K562 (cell line): ENCODE measurements around the gene NAGPA. TPM values are rescaled to one million over a fixed set of nuclear protein-coding genes. Genes with fewer than 3 reads are reported as not detected.

Source experiments
- ATAC-seq: fragments of 200-7000 bp; cut with Tn5 transposase; 3 replicates; pipeline ENCODE4 v1.9.1; 2020; ENCODE audit warnings: moderate library complexity
- BruUV-seq: library from RNA; stranded (reverse); fragments of 400-500 nt; replicated peaks from 2 replicates; lab custom pipeline; 2021; lab: Mats Ljungman, UMichigan
- CTCF ChIA-PET: fragments of 300-600 bp; formaldehyde crosslinking; extraction: SDS; loops from one replicate; lab custom pipeline; 2021; ENCODE audit warnings: low intra/inter-chr PET ratio; lab: Yijun Ruan, JAX
- POLR2A ChIA-PET: fragments of 300-600, 350-650 bp; sonication (Branson Sonifier 250); formaldehyde crosslinking; extraction: SDS; loops from one replicate; lab custom pipeline; 2021; ENCODE audit warnings: antibody characterized with exemption, inconsistent platforms; lab: Yijun Ruan, JAX
- DNase-seq, 4 experiments: peaks; one replicate each; pipeline versions ENCODE4 v3.0.0 to v3.0.0-alpha.2; 2011 to 2018; ENCODE audit warnings: low spot score in 3 of 4, mixed read lengths in 3 of 4; ENCODE audit errors: extremely low read depth in 1 of 4
- FAIRE-seq: peaks from 2 replicates; lab custom pipeline; 2011; peaks lifted over from hg19 to GRCh38; lab: Jason Lieb, UNC
- H2AFZ ChIP-seq: 2 replicates; pipeline ENCODE4 v1.6.0; 2011; ENCODE audit warnings: low read depth, low read length, control low read depth, inconsistent platforms
- H3K27ac ChIP-seq: fragments of 200-600 bp; 3 replicates; pipeline ENCODE4 v1.8.0; 2011; ENCODE audit warnings: low read depth, mild to moderate bottlenecking, control low read depth, inconsistent platforms, low read length, moderate library complexity, mixed read lengths; ENCODE audit errors: extremely low read depth
- H3K27me3 ChIP-seq, 2 experiments: fragments of 300-600 bp in 1 of 2; 2 replicates in 1 of 2; 3 replicates in 1 of 2; pipeline versions ENCODE4 v1.6.0 to v1.8.0; 2011; ENCODE audit warnings: inconsistent platforms in 2 of 2, low read length in 2 of 2, mild to moderate bottlenecking in 1 of 2, mixed read lengths in 1 of 2, moderate library complexity in 1 of 2; ENCODE audit not compliant: control insufficient read depth in 2 of 2, insufficient read depth in 2 of 2
- H3K36me3 ChIP-seq: fragments of 300-600 bp; 3 replicates; pipeline ENCODE4 v1.8.0; 2011; ENCODE audit warnings: mild to moderate bottlenecking, low read length, inconsistent platforms; ENCODE audit not compliant: control insufficient read depth, insufficient read depth
- H3K4me1 ChIP-seq, 2 experiments: fragments of 200-600 bp in 1 of 2; replicated peaks in 1 of 2; 2 replicates in 1 of 2; 3 replicates in 1 of 2; pipeline versions ENCODE4 v1.5.1 to v1.8.0; 2011; ENCODE audit warnings: inconsistent platforms in 2 of 2, low read length in 2 of 2, mild to moderate bottlenecking in 1 of 2, mixed read lengths in 1 of 2, moderate library complexity in 1 of 2; ENCODE audit not compliant: control insufficient read depth in 2 of 2, insufficient read depth in 2 of 2
- H3K4me2 ChIP-seq: 2 replicates; pipeline ENCODE4 v1.6.1; 2011; ENCODE audit warnings: low read length, control low read depth, inconsistent platforms, mixed read lengths; ENCODE audit not compliant: insufficient read depth
- H3K4me3 ChIP-seq: fragments of 200-600 bp; sonication (generic), shearing (Covaris generic); 2 replicates; pipeline ENCODE4 v1.5.1; 2016; ENCODE audit warnings: control low read depth, inconsistent platforms
- H3K79me2 ChIP-seq: fragments of 200-600 bp; 3 replicates; pipeline ENCODE4 v1.8.0; 2011; ENCODE audit warnings: low read length, inconsistent platforms; ENCODE audit not compliant: control insufficient read depth, insufficient read depth
- H3K9ac ChIP-seq, 2 experiments: 2 replicates each; pipeline versions ENCODE4 v1.6.0 to v1.6.1; 2011; ENCODE audit warnings: low read depth in 2 of 2, low read length in 2 of 2, control low read depth in 1 of 2, inconsistent platforms in 1 of 2, mild to moderate bottlenecking in 1 of 2, mixed read lengths in 1 of 2; ENCODE audit not compliant: insufficient read depth in 1 of 2
- H3K9me1 ChIP-seq: one replicate; pipeline ENCODE4 v1.6.0; 2011; ENCODE audit warnings: inconsistent platforms, mild to moderate bottlenecking, low read length, moderate library complexity; ENCODE audit not compliant: control insufficient read depth, insufficient read depth
- H3K9me3 ChIP-seq: replicated peaks from 2 replicates; pipeline ENCODE4 v1.5.1; 2011; ENCODE audit warnings: low read depth, low read length, inconsistent platforms; ENCODE audit not compliant: control insufficient read depth, insufficient read depth
- H4K20me1 ChIP-seq: replicated peaks from 2 replicates; pipeline ENCODE4 v1.6.1; 2011; ENCODE audit warnings: low read length, inconsistent platforms, mixed read lengths; ENCODE audit not compliant: control insufficient read depth, insufficient read depth
- COPS2 ChIP-seq: fragments of 450-650 bp; conservative IDR thresholded peaks from 2 replicates; pipeline ENCODE4 v1.6.1; 2016; ENCODE audit warnings: mild to moderate bottlenecking, moderate library complexity
- E2F5 ChIP-seq: sonication (generic); formaldehyde crosslinking; IDR thresholded peaks from 2 replicates; pipeline ENCODE4 v1.8.0; 2022; ENCODE audit warnings: mild to moderate bottlenecking, missing genetic modification reagents
- GTF2F1 ChIP-seq: IDR thresholded peaks from 2 replicates; pipeline ENCODE4 v1.6.1; 2011; ENCODE audit warnings: low read depth, low read length, improper control_type of control experiment
- HNRNPK ChIP-seq: fragments of 200-400 bp; formaldehyde crosslinking; IDR thresholded peaks from one replicate; pipeline ENCODE4 v1.6.1; 2018; ENCODE audit warnings: mild to moderate bottlenecking, low read depth, low read length; ENCODE audit not compliant: poor library complexity, severe bottlenecking
- KDM1A ChIP-seq, 2 experiments: fragments of 450-650 bp; IDR thresholded peaks; 2 replicates each; pipeline ENCODE4 v1.6.1; 2016; ENCODE audit warnings: mild to moderate bottlenecking in 2 of 2
- LARP7 ChIP-seq: fragments of 450-650 bp; IDR thresholded peaks from 2 replicates; pipeline ENCODE4 v1.6.1; 2016
- NCOA4 ChIP-seq: fragments of 450-650 bp; IDR thresholded peaks from 2 replicates; pipeline ENCODE4 v1.6.1; 2018; ENCODE audit warnings: mild to moderate bottlenecking; ENCODE audit not compliant: partially characterized antibody
- PRMT5 ChIP-seq: sonication (generic); formaldehyde crosslinking; IDR thresholded peaks from 2 replicates; pipeline ENCODE4 v1.5.0; 2020; ENCODE audit warnings: missing genetic modification reagents
- TCF7 ChIP-seq: sonication (generic); IDR thresholded peaks from 2 replicates; pipeline ENCODE4 v1.6.1; 2016; ENCODE audit warnings: antibody characterized with exemption, borderline replicate concordance
- TFAP4 ChIP-seq: sonication (generic); formaldehyde crosslinking; IDR thresholded peaks from 2 replicates; pipeline ENCODE4 v1.8.0; 2022; ENCODE audit warnings: missing genetic modification reagents, mild to moderate bottlenecking, moderate library complexity, borderline replicate concordance
- XRCC3 ChIP-seq: fragments of 450-650 bp; IDR thresholded peaks from 2 replicates; pipeline ENCODE4 v1.6.1; 2017; ENCODE audit warnings: mild to moderate bottlenecking, moderate library complexity
- ZBTB1 ChIP-seq: sonication (generic); formaldehyde crosslinking; IDR thresholded peaks from 2 replicates; pipeline ENCODE4 v1.8.1; 2023; ENCODE audit warnings: missing genetic modification reagents, low read depth, mild to moderate bottlenecking, borderline replicate concordance
- ZNF165 ChIP-seq: fragments of 250-450 bp; sonication (Bioruptor Pico); IDR thresholded peaks from 2 replicates; pipeline ENCODE4 v1.4.0; 2020; ENCODE audit warnings: borderline replicate concordance
- ZNF212 ChIP-seq: fragments of 450-650 bp; formaldehyde crosslinking; IDR thresholded peaks from 2 replicates; pipeline ENCODE4 v1.4.0; 2020; ENCODE audit warnings: mild to moderate bottlenecking
- ZNF41 ChIP-seq: fragments of 250-450 bp; sonication (Bioruptor Pico); conservative IDR thresholded peaks from 2 replicates; pipeline ENCODE4 v1.4.0; 2020; ENCODE audit warnings: mild to moderate bottlenecking
- WGBS: fragments of 100-300 bp; shearing (Covaris generic); methylation state at CpG from one replicate; pipeline ENCODE4 v1.1.6; 2016; ENCODE audit warnings: low coverage, mixed read lengths; ENCODE audit not compliant: insufficient coverage; ENCODE audit errors: missing lambda C conversion rate; 5-methylcytosine and 5-hydroxymethylcytosine counted together
- in situ Hi-C: fragments of 300-500 bp; cut with MboI; formaldehyde crosslinking; loops from 4 replicates; pipeline ENCODE4 v1.15.0; 2018; ENCODE audit warnings: inconsistent platforms, mixed read lengths
- intact Hi-C: fragments of 100-400 bp; cut with micrococcal nuclease; formaldehyde crosslinking; loops from 2 replicates; pipeline ENCODE4 v1.14.2; 2022
- polyA plus RNA-seq, 8 experiments: library from polyadenylated mRNA; depleted of rRNA in 4 of 8; stranded (reverse) in 5 of 8; unstranded in 3 of 8; fragments of >200 nt; fragmentation: Nextera tagmentation in 2 of 8; fragmentation: Illumina TruSeq in 1 of 8; extraction: Ambion mirVana in 2 of 8; extraction: Trizol in 1 of 8; gene quantifications; 2 replicates each; pipeline versions ENCODE4 v1.2.1 to v1.2.3, GENCODE V29; 2011 to 2014; ENCODE audit warnings: inconsistent platforms in 1 of 8, missing spikeins in 1 of 8
- total RNA-seq, 7 experiments: library from RNA; depleted of rRNA in 6 of 7; stranded (reverse); fragments of >200 nt in 6 of 7; fragmentation: Illumina TruSeq in 2 of 7; extraction: Trizol in 2 of 7; gene quantifications; 2 replicates each; pipeline versions ENCODE4 v1.2.1 to v1.2.3, GENCODE V29; 2011 to 2021; ENCODE audit warnings: low replicate concordance in 1 of 7
- TF ChIP-seq, protein P1 (sequence below): sonication (generic); formaldehyde crosslinking; IDR thresholded peaks from 2 replicates; pipeline ENCODE4 v1.8.0; 2023; ENCODE audit warnings: mild to moderate bottlenecking, missing genetic modification reagents
- TF ChIP-seq, protein P2 (sequence below): fragments of 250-450 bp; sonication (Bioruptor Pico); IDR thresholded peaks from 2 replicates; pipeline ENCODE4 v1.8.0; 2021; ENCODE audit warnings: mild to moderate bottlenecking, moderate library complexity

Gene NAGPA
- total and polyA plus RNA-seq, 9 of the 15 experiments (the other 6 are each of a cell fraction or from before 2014, with no cell fraction given): 0.15 to 12.7 (median 4.6) TPM

DNA sequence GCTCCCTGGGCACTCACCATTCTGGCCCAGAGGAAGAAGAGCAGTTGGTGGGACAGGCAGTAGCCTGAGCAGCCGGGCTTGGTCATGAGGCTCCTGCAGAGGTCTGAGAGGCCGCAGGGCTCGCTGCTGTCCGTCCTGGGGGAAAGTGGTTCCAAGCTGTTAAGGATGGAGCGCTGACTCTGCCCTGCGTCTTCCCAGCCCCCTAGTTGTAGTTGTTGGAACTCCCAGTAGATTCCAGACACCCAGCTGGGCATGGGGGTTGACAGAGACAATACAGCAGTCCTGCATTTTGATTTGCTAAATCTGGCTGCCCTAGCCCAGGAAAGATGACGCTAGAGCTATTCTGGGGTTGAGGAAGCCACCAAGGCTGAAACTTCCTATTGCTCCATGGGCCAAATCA, 24.7 kb upstream of the NAGPA start:
- no TSS peak for BruUV-seq
- intact Hi-C loops: no loop called here
- TF ChIP-seq COPS2 (no peak), ZNF212 (CRISPR knock-in tag) (no peak), LARP7 (no peak), GTF2F1 (no peak), E2F5 (CRISPR knock-in tag) (no peak), XRCC3 (no peak), ZNF41 (CRISPR knock-in tag) (no peak), ZNF165 (CRISPR knock-in tag) (no peak), KDM1A (IDR thresholded peaks at IDR 0.05) (peak in 1 of 2 experiments; percentile 48; a peak in 1 of 4 replicates), TFAP4 (CRISPR knock-in tag) (peak; percentile 33; the same call in 1 of the 2 replicates), NCOA4 (no peak), TCF7 (no peak), PRMT5 (CRISPR knock-in tag) (no peak), HNRNPK (no peak), ZBTB1 (no peak)
- TF ChIP-seq, protein P1, sequence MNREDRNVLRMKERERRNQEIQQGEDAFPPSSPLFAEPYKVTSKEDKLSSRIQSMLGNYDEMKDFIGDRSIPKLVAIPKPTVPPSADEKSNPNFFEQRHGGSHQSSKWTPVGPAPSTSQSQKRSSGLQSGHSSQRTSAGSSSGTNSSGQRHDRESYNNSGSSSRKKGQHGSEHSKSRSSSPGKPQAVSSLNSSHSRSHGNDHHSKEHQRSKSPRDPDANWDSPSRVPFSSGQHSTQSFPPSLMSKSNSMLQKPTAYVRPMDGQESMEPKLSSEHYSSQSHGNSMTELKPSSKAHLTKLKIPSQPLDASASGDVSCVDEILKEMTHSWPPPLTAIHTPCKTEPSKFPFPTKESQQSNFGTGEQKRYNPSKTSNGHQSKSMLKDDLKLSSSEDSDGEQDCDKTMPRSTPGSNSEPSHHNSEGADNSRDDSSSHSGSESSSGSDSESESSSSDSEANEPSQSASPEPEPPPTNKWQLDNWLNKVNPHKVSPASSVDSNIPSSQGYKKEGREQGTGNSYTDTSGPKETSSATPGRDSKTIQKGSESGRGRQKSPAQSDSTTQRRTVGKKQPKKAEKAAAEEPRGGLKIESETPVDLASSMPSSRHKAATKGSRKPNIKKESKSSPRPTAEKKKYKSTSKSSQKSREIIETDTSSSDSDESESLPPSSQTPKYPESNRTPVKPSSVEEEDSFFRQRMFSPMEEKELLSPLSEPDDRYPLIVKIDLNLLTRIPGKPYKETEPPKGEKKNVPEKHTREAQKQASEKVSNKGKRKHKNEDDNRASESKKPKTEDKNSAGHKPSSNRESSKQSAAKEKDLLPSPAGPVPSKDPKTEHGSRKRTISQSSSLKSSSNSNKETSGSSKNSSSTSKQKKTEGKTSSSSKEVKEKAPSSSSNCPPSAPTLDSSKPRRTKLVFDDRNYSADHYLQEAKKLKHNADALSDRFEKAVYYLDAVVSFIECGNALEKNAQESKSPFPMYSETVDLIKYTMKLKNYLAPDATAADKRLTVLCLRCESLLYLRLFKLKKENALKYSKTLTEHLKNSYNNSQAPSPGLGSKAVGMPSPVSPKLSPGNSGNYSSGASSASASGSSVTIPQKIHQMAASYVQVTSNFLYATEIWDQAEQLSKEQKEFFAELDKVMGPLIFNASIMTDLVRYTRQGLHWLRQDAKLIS: no peak
- TF ChIP-seq, protein P2, sequence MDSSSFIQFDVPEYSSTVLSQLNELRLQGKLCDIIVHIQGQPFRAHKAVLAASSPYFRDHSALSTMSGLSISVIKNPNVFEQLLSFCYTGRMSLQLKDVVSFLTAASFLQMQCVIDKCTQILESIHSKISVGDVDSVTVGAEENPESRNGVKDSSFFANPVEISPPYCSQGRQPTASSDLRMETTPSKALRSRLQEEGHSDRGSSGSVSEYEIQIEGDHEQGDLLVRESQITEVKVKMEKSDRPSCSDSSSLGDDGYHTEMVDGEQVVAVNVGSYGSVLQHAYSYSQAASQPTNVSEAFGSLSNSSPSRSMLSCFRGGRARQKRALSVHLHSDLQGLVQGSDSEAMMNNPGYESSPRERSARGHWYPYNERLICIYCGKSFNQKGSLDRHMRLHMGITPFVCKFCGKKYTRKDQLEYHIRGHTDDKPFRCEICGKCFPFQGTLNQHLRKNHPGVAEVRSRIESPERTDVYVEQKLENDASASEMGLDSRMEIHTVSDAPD (CRISPR knock-in tag): no peak

More for the DNA sequence above, 24.7 kb upstream of the NAGPA start:
- Histone ChIP-seq H3K9me3 (no peaks in the 10 kb centered on the region), H4K20me1 (0 out of 2 replicates have a peak, but pooled peaks cover 4% of the 10 kb centered on the region), H3K9ac (no peak overlapping the region), H3K79me2 (no peaks in the 10 kb centered on the region), H3K27ac (no peak overlapping the region), H3K4me1 (no peaks in the 10 kb centered on the region), H3K4me2 (no peak overlapping the region), H3K36me3 (no peaks in the 10 kb centered on the region), H2AFZ (no peak overlapping the region), H3K27me3 (peaks cover 25 to 65% of the 10 kb centered on the region in 2 experiments), H3K9me1 (no peaks in the 10 kb centered on the region), H3K4me3 (no peak overlapping the region)
- 0% methylated on average over 7 of the region's 7 CpGs for WGBS
- ChIA-PET CTCF (no interaction called here), POLR2A (interaction anchor here (0.6 to 0.7 kb wide), 2 partner anchors 16 to 1624 kb away, joined by 3 read pairs; no protein-coding TSS in a partner anchor)
- DNase-seq (peak in 2 of 4 experiments; percentile 31), FAIRE-seq (no peak), ATAC-seq (peak; percentile 44)
- in situ Hi-C loops: no loop called here
